DMS 273 treated with DMSO at 0.1 percent for 48 hours (cell line): Measurements from ENCODE around the gene CD24.
"Not testable (repeated sequence)": the region's sequence is repeated elsewhere in the genome, so short reads cannot be mapped to it uniquely, and the experiment has no call there.

Experiments
- DNase-seq: peaks from one replicate; lab custom pipeline; 2025; lab: John Stamatoyannopoulos, UW

The CD24 gene

GRCh38 chr6:106974336-106974998 lies at the start of gene CD24:
Gene CD24, minus strand, starts transcription at chr6:106974729. Its CDS starts 83 bp downstream, at chr6:106974646.
- DNase-seq: no peak

GRCh38 chr6:107021446-107022185 lies 47.1 kb upstream of the CD24 start:
- DNase-seq: no peak

GRCh38 chr6:107020239-107020638 lies 45.7 kb upstream of the CD24 start:
- no peak for DNase-seq

- DNase-seq: not testable (repeated sequence)
Measured at GRCh38 chr6:107019628-107020027, 45.1 kb upstream of the CD24 start.

- DNase-seq: no peak
Measured at GRCh38 chr6:107019047-107019446, 44.5 kb upstream of the CD24 start.

GRCh38 chr6:107009499-107009898 lies 35.0 kb upstream of the CD24 start:
- no peak for DNase-seq

- peak; percentile 32 for DNase-seq
Measured at GRCh38 chr6:106997392-106998158, 23.0 kb upstream of the CD24 start.

GRCh38 chr6:106995640-106996039 lies 21.1 kb upstream of the CD24 start:
- no peak for DNase-seq

GRCh38 chr6:106989737-106990136 lies 15.2 kb upstream of the CD24 start:
- DNase-seq: not testable (repeated sequence)

- DNase-seq: no peak
Measured at GRCh38 chr6:106988664-106989063, 14.1 kb upstream of the CD24 start.

- no peak for DNase-seq
Measured at GRCh38 chr6:106981926-106982325, 7.4 kb upstream of the CD24 start.

- no peak for DNase-seq
Measured at GRCh38 chr6:106980926-106981325, 6.4 kb upstream of the CD24 start.

- peak; percentile 62 for DNase-seq
Measured at GRCh38 chr6:106979435-106979884, 4.9 kb upstream of the CD24 start.

- DNase-seq: no peak
Measured at GRCh38 chr6:106977246-106977645, 2.7 kb upstream of the CD24 start.

- DNase-seq: no peak
Measured at GRCh38 chr6:106976270-106976669, 1.7 kb upstream of the CD24 start.

- no peak for DNase-seq
Measured at GRCh38 chr6:106975738-106976064, 1.2 kb upstream of the CD24 start.

GRCh38 chr6:106974999-106975737 lies 639 bp upstream of the CD24 start:
- DNase-seq: no peak

GRCh38 chr6:106973836-106974335 lies 643 bp downstream of the CD24 start:
- DNase-seq: no peak

- DNase-seq: no peak
Measured at GRCh38 chr6:106973018-106973835, 1.3 kb downstream of the CD24 start.

GRCh38 chr6:106972500-106972899 lies 2.0 kb downstream of the CD24 start:
- no peak for DNase-seq

GRCh38 chr6:106970769-106971168 lies 3.8 kb downstream of the CD24 start:
- not testable (repeated sequence) for DNase-seq
